Fibroblast of lung (primary cell): ENCODE data around the gene DNAH14. TPM values are rescaled to one million over a fixed set of nuclear protein-coding genes. Genes with fewer than 3 reads are reported as not detected.

Experiments used
- DNase-seq, 2 donors: peaks; one replicate each; pipeline versions ENCODE4 v3.0.0 to v3.0.0-alpha.2; 2010; ENCODE audit warnings: low read depth in 2 of 2
- H2AFZ ChIP-seq: 2 replicates; pipeline ENCODE4 v1.5.1; 2012; ENCODE audit warnings: low read length, control low read depth, inconsistent platforms
- H3K27ac ChIP-seq: 2 replicates; pipeline ENCODE4 v1.5.1; 2011; ENCODE audit warnings: low read length, control low read depth; ENCODE audit not compliant: insufficient read depth
- H3K27me3 ChIP-seq: 2 replicates; pipeline ENCODE4 v1.5.1; 2011; ENCODE audit warnings: mild to moderate bottlenecking, low read length; ENCODE audit not compliant: control insufficient read depth, insufficient read depth
- H3K36me3 ChIP-seq: 2 replicates; pipeline ENCODE4 v1.5.1; 2011; ENCODE audit warnings: low read length; ENCODE audit not compliant: control insufficient read depth, insufficient read depth
- H3K4me1 ChIP-seq: 2 replicates; pipeline ENCODE4 v1.5.1; 2011; ENCODE audit warnings: low read length; ENCODE audit not compliant: control insufficient read depth, insufficient read depth; ENCODE audit errors: extremely low read depth
- H3K4me2 ChIP-seq: 2 replicates; pipeline ENCODE4 v1.5.1; 2011; ENCODE audit warnings: low read length, control low read depth; ENCODE audit not compliant: insufficient read depth; ENCODE audit errors: extremely low read depth
- H3K4me3 ChIP-seq, 4 experiments: fragments of 200-600 bp in 1 of 4; sonication (generic) in 1 of 4; replicated peaks in 1 of 4; 2 replicates each; pipeline ENCODE4 v1.5.1; 2011 to 2016; ENCODE audit warnings: low read length in 4 of 4, low read depth in 3 of 4, mild to moderate bottlenecking in 3 of 4, control low read depth in 2 of 4, inconsistent platforms in 1 of 4, mixed read lengths in 1 of 4; ENCODE audit not compliant: insufficient read depth in 1 of 4; ENCODE audit errors: control extremely low read depth in 1 of 4
- H3K79me2 ChIP-seq: 2 replicates; pipeline ENCODE4 v1.5.1; 2012; ENCODE audit warnings: mild to moderate bottlenecking, low read length, inconsistent platforms; ENCODE audit not compliant: control insufficient read depth, insufficient read depth
- H3K9ac ChIP-seq: 2 replicates; pipeline ENCODE4 v1.5.1; 2011; ENCODE audit warnings: mild to moderate bottlenecking, low read length, control low read depth; ENCODE audit not compliant: insufficient read depth
- H3K9me3 ChIP-seq: 2 replicates; pipeline ENCODE4 v1.5.1; 2012; ENCODE audit warnings: low read depth, low read length; ENCODE audit not compliant: control insufficient read depth, insufficient read depth
- H4K20me1 ChIP-seq: 2 replicates; pipeline ENCODE4 v1.5.1; 2011; ENCODE audit warnings: low read length; ENCODE audit not compliant: control insufficient read depth, insufficient read depth; ENCODE audit errors: extremely low read depth
- CTCF ChIP-seq, 2 donors: IDR thresholded peaks in 1 of 2; conservative IDR thresholded peaks in 1 of 2; 1 replicate in 1 of 2; 2 replicates in 1 of 2; pipeline ENCODE4 v1.5.1; 2011 to 2012; ENCODE audit warnings: low read length in 2 of 2, control low read depth in 1 of 2, inconsistent platforms in 1 of 2, low read depth in 1 of 2, mild to moderate bottlenecking in 1 of 2
- EZH2 ChIP-seq: IDR thresholded peaks from 2 replicates; pipeline ENCODE4 v1.5.1; 2012; ENCODE audit warnings: low read length, control low read depth, mild to moderate bottlenecking; ENCODE audit errors: missing control alignments
- polyA plus RNA-seq, 2 donors: library from polyadenylated mRNA; depleted of rRNA in 1 of 2; stranded (reverse) in 1 of 2; unstranded in 1 of 2; fragments of >200 nt; gene quantifications; 2 replicates each; pipeline ENCODE4 v1.2.1, GENCODE V29; 2011 to 2012; ENCODE audit warnings: missing spikeins in 1 of 2
- total RNA-seq: library from RNA; depleted of rRNA; stranded (reverse); fragments of >200 nt; gene quantifications from 2 replicates; pipeline ENCODE4 v1.2.1, GENCODE V29; 2014

DNAH14 gene
- total and polyA plus RNA-seq, 2 donors (not counting 1 experiment from before 2014, with no cell fraction given) = 5.4 to 19.7 TPM

- no peaks in the 10 kb centered on the region for H3K36me3 ChIP-seq
- no peaks in the 10 kb centered on the region for H3K27me3 ChIP-seq
- H3K9me3 ChIP-seq = no peaks in the 10 kb centered on the region
- no peaks in the 10 kb centered on the region for H3K4me1 ChIP-seq
- DNase-seq = no peak
- H3K9ac ChIP-seq = no peak overlapping the region
- no peak overlapping the region for H3K27ac ChIP-seq
- peak overlapping the region in 2 of 4 experiments; percentile 65 to 67 for H3K4me3 ChIP-seq
- H2AFZ ChIP-seq = peak overlapping the region; percentile 55
- H3K4me2 ChIP-seq = no peak overlapping the region
- H3K79me2 ChIP-seq = no peaks in the 10 kb centered on the region
- TF ChIP-seq CTCF (conservative IDR thresholded peaks at IDR 0.05 in 1 of 2, IDR thresholded peaks at IDR 0.05 in 1 of 2; ENCODE audit: low read depth in 1 of 2, low read length in 2 of 2) (no peak), EZH2 (no peak)
- no peaks in the 10 kb centered on the region for H4K20me1 ChIP-seq
Measured at GRCh38 chr1:224928906-224929305, 569 bp upstream of the DNAH14 start.

- Histone ChIP-seq H3K36me3 (no peaks in the 10 kb centered on the region), H3K27ac (no peak overlapping the region), H3K4me3 (no peak overlapping the region), H3K27me3 (no peaks in the 10 kb centered on the region), H3K4me2 (no peak overlapping the region), H3K9me3 (no peaks in the 10 kb centered on the region), H4K20me1 (no peaks in the 10 kb centered on the region), H2AFZ (no peak overlapping the region), H3K4me1 (no peaks in the 10 kb centered on the region), H3K79me2 (no peaks in the 10 kb centered on the region), H3K9ac (no peak overlapping the region)
- no peak for DNase-seq
- TF ChIP-seq EZH2 (no peak), CTCF (conservative IDR thresholded peaks at IDR 0.05 in 1 of 2, IDR thresholded peaks at IDR 0.05 in 1 of 2; ENCODE audit: low read depth in 1 of 2, low read length in 2 of 2) (no peak)
Measured at GRCh38 chr1:224931605-224932004, 2.1 kb downstream of the DNAH14 start.

GRCh38 chr1:224932607-224933249 is 3.3 kb downstream of the DNAH14 start:
- H4K20me1 ChIP-seq = no peaks in the 10 kb centered on the region
- H3K9me3 ChIP-seq = no peaks in the 10 kb centered on the region
- H3K4me1 ChIP-seq = no peaks in the 10 kb centered on the region
- H3K4me3 ChIP-seq = no peak overlapping the region
- H3K27me3 ChIP-seq = no peaks in the 10 kb centered on the region
- TF ChIP-seq EZH2 = no peak
- no peak for TF ChIP-seq CTCF (conservative IDR thresholded peaks at IDR 0.05 in 1 of 2, IDR thresholded peaks at IDR 0.05 in 1 of 2; ENCODE audit: low read depth in 1 of 2, low read length in 2 of 2)
- no peak overlapping the region for H2AFZ ChIP-seq
- H3K9ac ChIP-seq = no peak overlapping the region
- DNase-seq = no peak
- H3K36me3 ChIP-seq = no peaks in the 10 kb centered on the region
- H3K27ac ChIP-seq = no peak overlapping the region
- H3K4me2 ChIP-seq = no peak overlapping the region
- no peaks in the 10 kb centered on the region for H3K79me2 ChIP-seq
